ELF-1 (cell line): ENCODE results near the gene FGFR3.
A peak's percentile ranks its signal among the peaks of the same experiment; 100 is the strongest.

Source experiments
- DNase-seq: peaks from one replicate; pipeline ENCODE4 v3.0.0-alpha.2; 2016; ENCODE audit warnings: low read depth, low spot score

Gene FGFR3

GRCh38 chr4:1770245-1770644 lies 22.8 kb upstream of the FGFR3 start:
- DNase-seq = no peak

- DNase-seq = no peak
Measured at GRCh38 chr4:1770791-1771231, 22.3 kb upstream of the FGFR3 start.

- DNase-seq = no peak
Measured at GRCh38 chr4:1771555-1772305, 21.4 kb upstream of the FGFR3 start.

- DNase-seq = no peak
Measured at GRCh38 chr4:1772853-1773538, 20.1 kb upstream of the FGFR3 start.

- DNase-seq = no peak
Measured at GRCh38 chr4:1773754-1774153, 19.3 kb upstream of the FGFR3 start.

- DNase-seq = peak; percentile 87
Measured at GRCh38 chr4:1775731-1776500, 17.2 kb upstream of the FGFR3 start.

GRCh38 chr4:1776521-1777161 lies 16.5 kb upstream of the FGFR3 start:
- DNase-seq = no peak

GRCh38 chr4:1777822-1778641 lies 15.1 kb upstream of the FGFR3 start:
- DNase-seq = peak; percentile 100

GRCh38 chr4:1778642-1779392 lies 14.3 kb upstream of the FGFR3 start:
- no peak for DNase-seq

- DNase-seq = no peak
Measured at GRCh38 chr4:1779588-1780382, 13.3 kb upstream of the FGFR3 start.

- DNase-seq = no peak
Measured at GRCh38 chr4:1780435-1780834, 12.7 kb upstream of the FGFR3 start.

GRCh38 chr4:1783015-1783414 lies 10.1 kb upstream of the FGFR3 start:
- no peak for DNase-seq

- DNase-seq = no peak
Measured at GRCh38 chr4:1783970-1784369, 9.1 kb upstream of the FGFR3 start.

- DNase-seq = no peak
Measured at GRCh38 chr4:1784395-1784788, 8.7 kb upstream of the FGFR3 start.

- DNase-seq = peak; percentile 83
Measured at GRCh38 chr4:1784789-1785591, 8.1 kb upstream of the FGFR3 start.

- no peak for DNase-seq
Measured at GRCh38 chr4:1785592-1785991, 7.5 kb upstream of the FGFR3 start.

- no peak for DNase-seq
Measured at GRCh38 chr4:1786544-1787362, 6.3 kb upstream of the FGFR3 start.
